Measurements from ENCODE around the gene SCAND1.
"Not testable (repeated sequence)": the region's sequence is repeated elsewhere in the genome, so short reads cannot be mapped to it uniquely, and the experiment has no call there.

SCAND1 gene

GRCh38 chr20:35952480-35953386, 1.6 kb downstream of the SCAND1 start:
- DNase-seq (ENCODE audit: low spot score) = no peak
- TF ChIP-seq, protein P1, sequence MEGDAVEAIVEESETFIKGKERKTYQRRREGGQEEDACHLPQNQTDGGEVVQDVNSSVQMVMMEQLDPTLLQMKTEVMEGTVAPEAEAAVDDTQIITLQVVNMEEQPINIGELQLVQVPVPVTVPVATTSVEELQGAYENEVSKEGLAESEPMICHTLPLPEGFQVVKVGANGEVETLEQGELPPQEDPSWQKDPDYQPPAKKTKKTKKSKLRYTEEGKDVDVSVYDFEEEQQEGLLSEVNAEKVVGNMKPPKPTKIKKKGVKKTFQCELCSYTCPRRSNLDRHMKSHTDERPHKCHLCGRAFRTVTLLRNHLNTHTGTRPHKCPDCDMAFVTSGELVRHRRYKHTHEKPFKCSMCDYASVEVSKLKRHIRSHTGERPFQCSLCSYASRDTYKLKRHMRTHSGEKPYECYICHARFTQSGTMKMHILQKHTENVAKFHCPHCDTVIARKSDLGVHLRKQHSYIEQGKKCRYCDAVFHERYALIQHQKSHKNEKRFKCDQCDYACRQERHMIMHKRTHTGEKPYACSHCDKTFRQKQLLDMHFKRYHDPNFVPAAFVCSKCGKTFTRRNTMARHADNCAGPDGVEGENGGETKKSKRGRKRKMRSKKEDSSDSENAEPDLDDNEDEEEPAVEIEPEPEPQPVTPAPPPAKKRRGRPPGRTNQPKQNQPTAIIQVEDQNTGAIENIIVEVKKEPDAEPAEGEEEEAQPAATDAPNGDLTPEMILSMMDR (IDR thresholded peaks at IDR 0.05; ENCODE audit: extremely low read depth, insufficient read depth, missing control alignments) = no peak
- in situ Hi-C loops (cut with MboI; ENCODE audit: low pct_unique_long_range_greater_than_20kb, low sequenced_read_pairs, unreplicated experiment) = no loop called here

DNA sequence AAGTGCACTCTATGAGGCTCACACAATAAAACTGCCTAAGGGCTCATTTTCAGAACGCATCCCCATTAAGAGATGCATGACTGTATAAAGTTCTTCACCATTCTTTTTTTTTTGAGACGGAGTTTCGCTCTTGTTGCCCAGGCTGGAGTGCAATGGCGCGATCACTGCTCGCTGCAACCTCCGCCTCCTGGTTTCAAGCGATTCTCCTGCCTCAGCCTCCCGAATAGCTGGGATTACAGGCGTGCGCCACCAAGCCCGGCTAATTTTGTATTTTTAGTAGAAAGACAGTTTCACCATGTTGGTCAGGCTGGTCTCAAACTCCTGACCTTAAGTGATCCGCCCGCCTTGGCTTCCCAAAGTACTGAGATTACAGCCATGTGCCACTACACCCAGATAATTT, 2.2 kb downstream of the SCAND1 start:
- in situ Hi-C loops (cut with MboI; ENCODE audit: low pct_unique_long_range_greater_than_20kb, low sequenced_read_pairs, unreplicated experiment); DNase-seq (ENCODE audit: low spot score): not testable (repeated sequence)

- in situ Hi-C loops (cut with MboI; ENCODE audit: low pct_unique_long_range_greater_than_20kb, low sequenced_read_pairs, unreplicated experiment) = no loop called here
- TF ChIP-seq, protein P1 (IDR thresholded peaks at IDR 0.05; ENCODE audit: extremely low read depth, insufficient read depth, missing control alignments) = no peak
- DNase-seq (ENCODE audit: low spot score) = no peak
These were observed 4.2 kb downstream of the SCAND1 start for GRCh38 chr20:35950093-35950492.

- in situ Hi-C loops (cut with MboI; ENCODE audit: low pct_unique_long_range_greater_than_20kb, low sequenced_read_pairs, unreplicated experiment) = no loop called here
- TF ChIP-seq, protein P1 (IDR thresholded peaks at IDR 0.05; ENCODE audit: extremely low read depth, insufficient read depth, missing control alignments) = no peak
- no peak for DNase-seq (ENCODE audit: low spot score)
These were observed 6.4 kb downstream of the SCAND1 start for GRCh38 chr20:35947907-35948306.

GRCh38 chr20:35947489-35947888, 6.8 kb downstream of the SCAND1 start:
- in situ Hi-C loops (cut with MboI; ENCODE audit: low pct_unique_long_range_greater_than_20kb, low sequenced_read_pairs, unreplicated experiment) = no loop called here
- TF ChIP-seq, protein P1 (IDR thresholded peaks at IDR 0.05; ENCODE audit: extremely low read depth, insufficient read depth, missing control alignments) = peak; percentile 55
- DNase-seq (ENCODE audit: low spot score) = peak; percentile 42

GRCh38 chr20:35942243-35942642, 12.1 kb downstream of the SCAND1 start:
- DNase-seq (ENCODE audit: low spot score) = no peak
- in situ Hi-C loops (cut with MboI; ENCODE audit: low pct_unique_long_range_greater_than_20kb, low sequenced_read_pairs, unreplicated experiment) = no loop called here
- TF ChIP-seq, protein P1 (IDR thresholded peaks at IDR 0.05; ENCODE audit: extremely low read depth, insufficient read depth, missing control alignments) = no peak

GRCh38 chr20:35941620-35942019, 12.7 kb downstream of the SCAND1 start:
- in situ Hi-C loops (cut with MboI; ENCODE audit: low pct_unique_long_range_greater_than_20kb, low sequenced_read_pairs, unreplicated experiment) = no loop called here
- TF ChIP-seq, protein P1 (IDR thresholded peaks at IDR 0.05; ENCODE audit: extremely low read depth, insufficient read depth, missing control alignments) = no peak
- DNase-seq (ENCODE audit: low spot score) = no peak
